Measurements from ENCODE around the gene PRDX5.

The PRDX5 gene

DNA sequence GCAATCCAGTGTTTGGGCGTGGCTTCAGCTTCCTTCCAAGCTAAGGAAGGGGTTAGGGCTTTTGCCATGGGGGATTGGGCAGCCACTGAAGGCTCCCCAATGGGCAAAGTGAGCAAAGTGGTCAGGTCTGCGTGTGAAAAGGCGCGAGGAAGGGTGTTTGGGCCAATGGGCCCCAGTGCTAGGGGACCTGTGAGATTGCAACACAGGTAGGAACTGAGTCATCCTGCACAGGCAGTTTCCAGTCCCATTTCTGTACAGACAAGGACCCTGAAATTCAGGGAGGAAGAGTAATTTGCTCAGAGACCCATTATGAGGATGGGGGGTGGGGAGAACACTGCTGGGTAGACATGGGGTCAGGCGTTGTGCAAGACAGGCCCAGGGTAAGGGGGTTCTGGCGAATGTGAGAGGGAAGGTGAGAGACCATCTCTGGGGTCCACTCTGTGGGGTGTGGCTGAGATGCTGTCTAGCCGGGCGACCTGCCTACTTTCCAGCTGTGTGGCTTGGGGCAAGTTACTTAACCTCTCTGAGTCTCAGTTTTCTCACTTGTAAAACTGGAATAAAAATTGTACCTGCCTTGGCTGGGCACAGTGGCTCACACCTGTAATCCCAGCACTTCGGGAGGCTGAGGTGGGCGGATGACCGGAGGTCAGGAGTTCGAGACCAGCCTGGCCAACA, 29.4 kb downstream of the PRDX5 start:
- no peaks in the 10 kb centered on the region for H4K20me1 ChIP-seq (ENCODE audit: low read depth, low read length)
- no peaks in the 10 kb centered on the region for H3K9me3 ChIP-seq (ENCODE audit: insufficient read depth, low read length)
- no peak overlapping the region for H2AFZ ChIP-seq (ENCODE audit: low read depth, low read length, severe bottlenecking)
- no peaks in the 10 kb centered on the region for H3K9me2 ChIP-seq (replicated peaks; ENCODE audit: insufficient read depth, low read length)
- no peak overlapping the region for H3K4me3 ChIP-seq (ENCODE audit: insufficient read depth, low read length, poor library complexity, severe bottlenecking)
- no peak overlapping the region for H3K27ac ChIP-seq (ENCODE audit: low read depth, low read length)
- no peaks in the 10 kb centered on the region for H3K79me2 ChIP-seq (ENCODE audit: insufficient read depth, low read length)
- H3K4me2 ChIP-seq (ENCODE audit: low read depth, low read length, poor library complexity, severe bottlenecking), result no peak overlapping the region
- TF ChIP-seq EZH2phosphoT487 (conservative IDR thresholded peaks at IDR 0.05; ENCODE audit: low read length) (no peak), CTCF (IDR thresholded peaks at IDR 0.05; ENCODE audit: insufficient read depth, low read length, poor library complexity, severe bottlenecking) (no peak)
- no peaks in the 10 kb centered on the region for H3F3A ChIP-seq (ENCODE audit: insufficient read depth)
- no peaks in the 10 kb centered on the region for H3K36me3 ChIP-seq (ENCODE audit: low read length)
- H3K27me3 ChIP-seq (ENCODE audit: low read length), result no peaks in the 10 kb centered on the region
- H3K9ac ChIP-seq (ENCODE audit: low read length), result no peak overlapping the region

- H3K79me2 ChIP-seq (ENCODE audit: insufficient read depth, low read length), result no peaks in the 10 kb centered on the region
Observed at GRCh38 chr11:64348383-64349024, 30.6 kb downstream of the PRDX5 start.

DNA sequence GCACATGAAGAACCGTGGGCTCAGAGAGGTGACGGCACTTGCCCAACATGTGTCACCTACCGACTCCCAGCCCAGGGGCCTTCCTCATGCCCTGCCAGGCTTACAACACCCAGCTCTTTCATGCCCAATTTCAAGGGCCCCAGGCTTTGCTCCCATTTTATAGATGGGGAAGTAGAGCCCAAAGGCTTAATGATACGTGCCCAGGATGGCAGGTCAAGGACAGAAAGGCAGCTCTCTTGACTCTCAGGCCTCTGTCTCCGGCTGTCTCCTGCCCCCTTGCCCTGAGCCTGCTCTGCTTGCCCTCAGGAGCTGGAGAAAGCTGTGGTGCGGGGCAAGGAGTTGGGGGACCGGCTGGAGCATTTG, 31.1 kb downstream of the PRDX5 start:
- Histone ChIP-seq H3K27ac (ENCODE audit: low read depth, low read length) (no peak overlapping the region), H3K9me2 (replicated peaks; ENCODE audit: insufficient read depth, low read length) (no peaks in the 10 kb centered on the region), H3K4me3 (ENCODE audit: insufficient read depth, low read length, poor library complexity, severe bottlenecking) (no peak overlapping the region), H3K79me2 (ENCODE audit: insufficient read depth, low read length) (no peaks in the 10 kb centered on the region), H3F3A (ENCODE audit: insufficient read depth) (no peaks in the 10 kb centered on the region), H3K27me3 (ENCODE audit: low read length) (no peaks in the 10 kb centered on the region), H3K9me3 (ENCODE audit: insufficient read depth, low read length) (no peaks in the 10 kb centered on the region), H3K36me3 (ENCODE audit: low read length) (no peaks in the 10 kb centered on the region), H4K20me1 (ENCODE audit: low read depth, low read length) (no peaks in the 10 kb centered on the region), H3K4me2 (ENCODE audit: low read depth, low read length, poor library complexity, severe bottlenecking) (no peak overlapping the region), H3K9ac (ENCODE audit: low read length) (no peak overlapping the region), H2AFZ (ENCODE audit: low read depth, low read length, severe bottlenecking) (no peak overlapping the region)
- TF ChIP-seq CTCF (IDR thresholded peaks at IDR 0.05; ENCODE audit: insufficient read depth, low read length, poor library complexity, severe bottlenecking) (no peak), EZH2phosphoT487 (conservative IDR thresholded peaks at IDR 0.05; ENCODE audit: low read length) (no peak)

More at GRCh38 chr11:64348383-64349024, 30.6 kb downstream of the PRDX5 start:
- Histone ChIP-seq H3K9me2 (replicated peaks; ENCODE audit: insufficient read depth, low read length) (no peaks in the 10 kb centered on the region), H3K27ac (ENCODE audit: low read depth, low read length) (no peak overlapping the region), H2AFZ (ENCODE audit: low read depth, low read length, severe bottlenecking) (no peak overlapping the region), H4K20me1 (ENCODE audit: low read depth, low read length) (no peaks in the 10 kb centered on the region), H3K36me3 (ENCODE audit: low read length) (no peaks in the 10 kb centered on the region), H3K9ac (ENCODE audit: low read length) (no peak overlapping the region), H3K4me3 (ENCODE audit: insufficient read depth, low read length, poor library complexity, severe bottlenecking) (no peak overlapping the region), H3K27me3 (ENCODE audit: low read length) (no peaks in the 10 kb centered on the region), H3K4me2 (ENCODE audit: low read depth, low read length, poor library complexity, severe bottlenecking) (no peak overlapping the region), H3K9me3 (ENCODE audit: insufficient read depth, low read length) (no peaks in the 10 kb centered on the region), H3F3A (ENCODE audit: insufficient read depth) (no peaks in the 10 kb centered on the region)
- TF ChIP-seq CTCF (IDR thresholded peaks at IDR 0.05; ENCODE audit: insufficient read depth, low read length, poor library complexity, severe bottlenecking) (no peak), EZH2phosphoT487 (conservative IDR thresholded peaks at IDR 0.05; ENCODE audit: low read length) (no peak)

Data from SU-DHL-6 (cell line).